ENCODE results near the gene GALNS. TPM values are rescaled to one million over a fixed set of nuclear protein-coding genes. Genes with fewer than 3 reads are reported as not detected.

Gene GALNS
- total and polyA plus RNA-seq, 10 donors = 9.7 to 71.6 (median 42.9) TPM

DNA sequence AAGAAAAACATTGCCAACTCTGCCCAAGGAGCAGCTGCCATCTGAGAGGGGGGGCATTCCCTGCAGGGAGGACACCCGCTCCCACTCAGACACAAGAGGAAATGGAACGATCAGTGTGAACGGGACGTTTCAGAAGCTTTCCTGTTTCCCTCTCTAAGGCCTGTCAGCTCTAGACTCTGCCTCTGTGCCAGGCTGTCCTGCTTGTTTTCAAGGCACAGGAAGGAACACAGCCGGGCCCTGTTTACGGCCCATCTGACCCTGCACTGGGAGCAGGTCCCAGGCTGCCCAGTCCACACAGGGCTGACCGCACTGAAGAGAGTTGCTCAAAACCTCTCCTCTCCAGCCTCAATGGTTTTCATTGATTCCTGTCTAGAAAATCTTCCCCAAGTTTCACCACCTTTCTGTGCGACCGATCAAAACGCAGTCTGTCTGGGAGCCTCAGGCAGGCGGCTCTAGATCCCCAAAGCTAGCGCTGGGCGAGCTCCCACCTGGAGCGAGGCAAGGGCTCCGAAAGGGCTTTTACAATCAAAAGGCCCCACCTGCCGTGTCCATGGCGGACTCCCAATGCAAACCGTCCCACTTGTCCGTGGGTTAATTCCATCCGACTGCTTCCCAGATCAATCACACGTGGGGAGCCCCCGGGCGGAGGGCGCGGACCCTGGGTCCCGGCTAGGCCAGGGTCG, 73.2 kb downstream of the GALNS start:
- H3K27me3 ChIP-seq (replicated peaks in 1 of 7) = no peaks in the 10 kb centered on the region
- peak; percentile 81 for DNase-seq
- H3K4me1 ChIP-seq = peaks cover 45 to 70% (median 63%) of the 10 kb centered on the region in 6 donors
- TF ChIP-seq POLR2AphosphoS5 (IDR thresholded peaks at IDR 0.05) = peak; percentile 14 to 86 (median 82)
- TF ChIP-seq, protein P1, sequence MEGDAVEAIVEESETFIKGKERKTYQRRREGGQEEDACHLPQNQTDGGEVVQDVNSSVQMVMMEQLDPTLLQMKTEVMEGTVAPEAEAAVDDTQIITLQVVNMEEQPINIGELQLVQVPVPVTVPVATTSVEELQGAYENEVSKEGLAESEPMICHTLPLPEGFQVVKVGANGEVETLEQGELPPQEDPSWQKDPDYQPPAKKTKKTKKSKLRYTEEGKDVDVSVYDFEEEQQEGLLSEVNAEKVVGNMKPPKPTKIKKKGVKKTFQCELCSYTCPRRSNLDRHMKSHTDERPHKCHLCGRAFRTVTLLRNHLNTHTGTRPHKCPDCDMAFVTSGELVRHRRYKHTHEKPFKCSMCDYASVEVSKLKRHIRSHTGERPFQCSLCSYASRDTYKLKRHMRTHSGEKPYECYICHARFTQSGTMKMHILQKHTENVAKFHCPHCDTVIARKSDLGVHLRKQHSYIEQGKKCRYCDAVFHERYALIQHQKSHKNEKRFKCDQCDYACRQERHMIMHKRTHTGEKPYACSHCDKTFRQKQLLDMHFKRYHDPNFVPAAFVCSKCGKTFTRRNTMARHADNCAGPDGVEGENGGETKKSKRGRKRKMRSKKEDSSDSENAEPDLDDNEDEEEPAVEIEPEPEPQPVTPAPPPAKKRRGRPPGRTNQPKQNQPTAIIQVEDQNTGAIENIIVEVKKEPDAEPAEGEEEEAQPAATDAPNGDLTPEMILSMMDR (IDR thresholded peaks at IDR 0.05 in 8 of 11, conservative IDR thresholded peaks at IDR 0.05 in 3 of 11) = no peak
- H3K36me3 ChIP-seq = no peaks in the 10 kb centered on the region
- no peaks in the 10 kb centered on the region for H3K9me3 ChIP-seq
- 5 to 18% (median 8%) methylated on average over 19 to 27 of the region's 27 CpGs for WGBS, 5 donors
- intact Hi-C loops (cut with DNase I; ENCODE audit: low total_unique reads) = loop anchor here (2.0 kb wide), 1 partner anchor 47 kb away; no protein-coding TSS in a partner anchor
- H3K27ac ChIP-seq = peak overlapping the region; percentile 74 to 97 (median 92)
- H3K4me3 ChIP-seq = peak overlapping the region; percentile 70 to 88 (median 81)

DNA sequence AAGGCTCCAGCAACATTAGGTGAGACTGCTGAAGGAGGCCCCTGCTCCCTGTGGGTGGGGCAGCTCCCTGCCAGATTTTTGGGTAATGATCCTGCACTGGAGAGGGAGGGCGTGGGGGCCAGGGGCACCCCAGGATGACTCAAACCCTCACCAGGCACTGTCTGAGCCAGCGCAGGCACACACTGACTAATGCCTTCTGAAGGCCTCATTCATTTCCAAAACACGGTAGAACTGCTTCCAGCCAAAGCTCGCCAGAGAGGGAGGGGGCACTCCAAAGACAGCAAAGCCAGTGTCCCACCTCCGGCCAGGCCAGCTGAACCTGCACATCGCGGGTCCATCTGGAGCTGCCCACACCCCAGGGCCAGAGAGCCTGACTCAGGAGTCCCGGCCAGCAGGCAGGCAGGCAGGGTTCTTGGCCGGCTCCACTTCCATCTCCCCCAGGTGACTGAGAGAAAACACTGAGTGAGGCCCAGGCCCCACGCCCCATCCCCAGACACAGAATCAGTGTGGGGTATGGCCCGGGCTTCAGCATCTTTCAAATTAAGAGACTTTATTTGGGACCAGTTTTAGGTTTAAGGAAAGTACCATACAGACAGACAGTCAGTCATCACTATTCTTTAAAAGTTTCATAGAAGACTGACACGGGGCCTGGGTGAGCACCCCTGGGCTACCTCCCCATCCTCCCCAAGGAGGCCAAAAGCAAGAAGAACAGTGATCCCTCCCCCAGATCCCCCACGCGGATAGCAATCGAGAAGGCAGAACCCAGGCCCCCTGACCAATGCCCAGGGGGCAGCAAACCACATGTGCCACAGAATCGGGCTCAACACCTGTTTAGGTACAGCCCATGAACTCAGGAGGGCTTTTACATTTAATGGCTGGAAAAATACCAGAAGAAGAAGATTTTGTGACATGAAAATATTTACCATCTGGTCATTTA, 74.0 kb downstream of the GALNS start:
- intact Hi-C loops (cut with DNase I; ENCODE audit: low total_unique reads) = no loop called here

DNA sequence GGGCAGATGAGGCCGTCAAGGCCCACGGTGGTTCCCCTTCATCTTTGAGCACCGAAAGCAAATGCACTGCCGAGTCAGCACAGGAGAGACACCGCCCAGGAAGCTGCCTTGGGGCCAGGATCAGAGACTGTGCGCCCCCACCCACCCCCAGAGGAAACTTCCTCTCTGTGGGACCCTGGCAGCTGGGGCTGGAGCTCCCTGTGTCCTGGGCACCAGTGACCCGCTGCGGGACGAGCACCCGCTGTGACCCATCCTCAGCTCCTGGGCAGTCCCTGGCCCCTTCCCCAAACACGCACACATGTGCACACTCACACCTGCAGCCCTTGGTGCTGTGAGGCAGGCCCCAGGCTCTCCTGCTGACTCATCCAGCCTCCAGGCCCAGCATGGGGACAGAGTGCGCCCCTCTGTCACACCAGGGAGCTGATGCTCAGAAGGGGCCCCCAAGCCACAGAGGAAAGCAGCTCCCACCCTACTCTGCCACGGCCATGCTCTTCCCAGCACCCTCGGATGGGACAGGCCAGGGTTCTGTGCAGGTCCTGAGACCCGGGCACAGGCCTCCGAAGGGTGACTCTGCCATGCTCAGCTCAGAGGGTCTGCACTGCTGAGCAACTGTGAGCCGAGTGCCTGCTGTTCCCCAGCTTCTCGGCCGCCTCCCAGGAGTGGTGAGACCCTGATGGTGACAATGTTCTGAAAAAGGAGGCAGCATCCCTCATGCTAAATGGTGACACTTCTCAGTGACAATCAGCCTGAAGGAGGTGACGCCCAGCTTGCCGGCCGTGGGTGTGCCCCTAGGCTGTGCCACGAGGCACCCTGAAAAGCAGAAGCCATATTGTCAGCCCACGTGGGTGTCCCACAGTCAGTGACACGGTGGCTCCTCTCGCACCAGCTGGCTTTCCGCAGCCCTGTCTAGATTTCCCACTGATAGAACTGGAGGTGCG, 75.3 kb downstream of the GALNS start:
- intact Hi-C loops (cut with DNase I; ENCODE audit: low total_unique reads) = no loop called here
- no peaks in the 10 kb centered on the region for H3K9me3 ChIP-seq
- H3K36me3 ChIP-seq = peaks cover 0 to 15% (median 0%) of the 10 kb centered on the region in 6 donors
- no peaks in the 10 kb centered on the region for H3K27me3 ChIP-seq (replicated peaks in 1 of 7)
- H3K27ac ChIP-seq = peak overlapping the region; percentile 74 to 97 (median 92)
- H3K4me3 ChIP-seq = peak overlapping the region in 5 of 8 donors; percentile 5 to 82 (median 15)
- TF ChIP-seq, protein P1 (IDR thresholded peaks at IDR 0.05 in 8 of 11, conservative IDR thresholded peaks at IDR 0.05 in 3 of 11) = no peak
- TF ChIP-seq POLR2A (IDR thresholded peaks at IDR 0.05) (no peak), POLR2AphosphoS5 (IDR thresholded peaks at IDR 0.05) (peak; percentile 66 to 76 (median 71))
- peak; percentile 92 for DNase-seq
- WGBS, 5 donors = 17 to 30% (median 27%) methylated on average over 22 to 28 of the region's 28 CpGs
- H3K4me1 ChIP-seq = peaks cover 45 to 91% (median 75%) of the 10 kb centered on the region in 6 donors

More for the DNA sequence above, 74.0 kb downstream of the GALNS start:
- Histone ChIP-seq H3K27ac (peak overlapping the region; percentile 74 to 97 (median 92)), H3K9me3 (no peaks in the 10 kb centered on the region), H3K36me3 (peaks cover 0 to 1% (median 0%) of the 10 kb centered on the region in 6 donors), H3K4me1 (peaks cover 45 to 78% (median 68%) of the 10 kb centered on the region in 6 donors), H3K4me3 (peak overlapping the region in 7 of 8 donors; percentile 70 to 88 (median 82)), H3K27me3 (replicated peaks in 1 of 7) (no peaks in the 10 kb centered on the region)
- WGBS, 5 donors = 37 to 57% (median 49%) methylated on average over 11 to 16 of the region's 16 CpGs
- TF ChIP-seq POLR2AphosphoS5 (IDR thresholded peaks at IDR 0.05) (no peak), POLR2A (IDR thresholded peaks at IDR 0.05) (no peak)
- TF ChIP-seq, protein P1 (IDR thresholded peaks at IDR 0.05 in 8 of 11, conservative IDR thresholded peaks at IDR 0.05 in 3 of 11) = no peak
- peak; percentile 80 for DNase-seq
